B cell (primary cell): ENCODE data around the gene DUSP1. TPM values are rescaled to one million over a fixed set of nuclear protein-coding genes. Genes with fewer than 3 reads are reported as not detected.

Source experiments
- ATAC-seq: fragments of 200-7000 bp; cut with Tn5 transposase; one replicate; pipeline ENCODE4 v1.10.0; 2021; ENCODE audit warnings: low read depth, mild to moderate bottlenecking, moderate number of reproducible peaks, moderate library complexity
- CTCF ChIA-PET: fragments of 350-600 bp; sonication (Branson Sonifier 250); formaldehyde crosslinking; loops from one replicate; lab custom pipeline; 2021; ENCODE audit warnings: antibody characterized with exemption, inconsistent platforms; lab: Charles Lee
- POLR2A ChIA-PET: fragments of 350-600 bp; sonication (Branson Sonifier 250); formaldehyde crosslinking; loops from one replicate; lab custom pipeline; 2021; ENCODE audit warnings: antibody characterized with exemption; lab: Charles Lee
- DNase-seq: peaks from one replicate; pipeline ENCODE4 v3.0.0; 2013
- H2AFZ ChIP-seq: 2 replicates; pipeline ENCODE4 v1.6.1; 2012; ENCODE audit warnings: mild to moderate bottlenecking, low read depth, low read length; ENCODE audit not compliant: insufficient read depth, poor library complexity, severe bottlenecking
- H3K27ac ChIP-seq, 2 donors: 1 replicate in 1 of 2; 2 replicates in 1 of 2; pipeline ENCODE4 v1.5.1; 2012 to 2013; ENCODE audit warnings: low read length in 2 of 2, mild to moderate bottlenecking in 2 of 2, moderate library complexity in 1 of 2
- H3K27me3 ChIP-seq, 4 experiments: fragments of 200-600 bp in 1 of 4; sonication (generic) in 1 of 4; replicated peaks in 1 of 4; 1 replicate in 2 of 4; 2 replicates in 2 of 4; pipeline versions ENCODE4 v1.6.1 to v1.7.0; 2013 to 2016; ENCODE audit warnings: low read length in 3 of 4, mild to moderate bottlenecking in 2 of 4, mixed read lengths in 1 of 4, moderate library complexity in 1 of 4; ENCODE audit not compliant: insufficient read depth in 4 of 4, control insufficient read depth in 3 of 4; ENCODE audit errors: control extremely low read depth in 1 of 4
- H3K36me3 ChIP-seq, 2 experiments: replicated peaks in 1 of 2; 1 replicate in 1 of 2; 2 replicates in 1 of 2; pipeline versions ENCODE4 v1.6.1 to v1.7.1; 2013; ENCODE audit warnings: low read length in 1 of 2; ENCODE audit not compliant: insufficient read depth in 2 of 2, control insufficient read depth in 1 of 2; ENCODE audit errors: control extremely low read depth in 1 of 2, extremely low read depth in 1 of 2
- H3K4me1 ChIP-seq, 2 donors: fragments of 200-600 bp in 1 of 2; sonication (generic) in 1 of 2; 1 replicate in 1 of 2; 2 replicates in 1 of 2; pipeline versions ENCODE4 v1.5.1 to v1.6.1; 2013 to 2017; ENCODE audit warnings: low read length in 2 of 2; ENCODE audit not compliant: control insufficient read depth in 2 of 2, insufficient read depth in 2 of 2
- H3K4me2 ChIP-seq: replicated peaks from 2 replicates; pipeline ENCODE3; 2012; ENCODE audit warnings: mild to moderate bottlenecking, low read depth, low read length; ENCODE audit not compliant: poor library complexity, severe bottlenecking
- H3K4me3 ChIP-seq, 5 experiments: fragments of 200-600 bp in 1 of 5; sonication (generic) in 1 of 5; 1 replicate in 3 of 5; 2 replicates in 2 of 5; pipeline versions ENCODE4 v1.5.1 to v1.7.0; 2011 to 2016; ENCODE audit warnings: low read length in 4 of 5, mild to moderate bottlenecking in 4 of 5, low read depth in 2 of 5, control low read depth in 1 of 5, moderate library complexity in 1 of 5; ENCODE audit not compliant: insufficient read depth in 1 of 5; ENCODE audit errors: control extremely low read depth in 1 of 5, extremely low read depth in 1 of 5
- H3K79me2 ChIP-seq: fragments of 200-600 bp; sonication (generic); one replicate; pipeline ENCODE4 v1.6.0; 2016; ENCODE audit warnings: low read length; ENCODE audit not compliant: control insufficient read depth, insufficient read depth
- H3K9ac ChIP-seq: fragments of 200-600 bp; sonication (generic); 2 replicates; pipeline ENCODE4 v1.6.1; 2017; ENCODE audit warnings: mild to moderate bottlenecking, low read length, moderate library complexity
- H3K9me3 ChIP-seq, 3 donors: one replicate each; pipeline versions ENCODE4 v1.6.1 to v1.7.1; 2013; ENCODE audit warnings: low read length in 2 of 3; ENCODE audit not compliant: control insufficient read depth in 2 of 3, insufficient read depth in 1 of 3; ENCODE audit errors: control extremely low read depth in 1 of 3
- H4K20me1 ChIP-seq: 2 replicates; pipeline ENCODE4 v1.6.0; 2012; ENCODE audit warnings: mild to moderate bottlenecking, low read length; ENCODE audit not compliant: insufficient read depth, control insufficient read depth, poor library complexity, severe bottlenecking
- H3K27ac Mint-ChIP-seq: one replicate; pipeline ENCODE4 v1.8.0; 2021; ENCODE audit warnings: mixed read lengths
- H3K27me3 Mint-ChIP-seq: one replicate; pipeline ENCODE4 v1.8.0; 2021; ENCODE audit warnings: mixed read lengths
- H3K4me1 Mint-ChIP-seq: one replicate; pipeline ENCODE4 v1.8.0; 2021; ENCODE audit warnings: mixed read lengths
- H3K4me3 Mint-ChIP-seq: one replicate; pipeline ENCODE4 v1.8.0; 2021; ENCODE audit warnings: mixed read lengths
- H3K9me3 Mint-ChIP-seq: one replicate; pipeline ENCODE4 v1.8.0; 2022; ENCODE audit warnings: mixed read lengths; ENCODE audit not compliant: insufficient read depth
- EZH2 ChIP-seq: IDR thresholded peaks from 2 replicates; pipeline ENCODE4 v1.6.1; 2012; ENCODE audit warnings: borderline replicate concordance, low read depth, mild to moderate bottlenecking, moderate library complexity, low read length; ENCODE audit not compliant: insufficient read depth, poor library complexity, severe bottlenecking
- WGBS: methylation state at CpG from one replicate; pipeline ENCODE4 v1.1.5; 2013; ENCODE audit warnings: missing lambda C conversion rate; ENCODE audit not compliant: insufficient coverage; 5-methylcytosine and 5-hydroxymethylcytosine counted together
- intact Hi-C: fragments of 100-400 bp; cut with micrococcal nuclease; formaldehyde crosslinking; loops from one replicate; pipeline ENCODE4 v1.10.0; 2022
- polyA plus RNA-seq: library from polyadenylated mRNA; depleted of rRNA; stranded (reverse); fragments of >200 nt; gene quantifications from 2 replicates; pipeline ENCODE4 v1.2.3, GENCODE V29; 2012
- total RNA-seq, 2 donors: library from RNA; stranded (reverse); fragments of 120-200 nt in 1 of 2; gene quantifications; 1 replicate in 1 of 2; 2 replicates in 1 of 2; pipeline versions ENCODE4 v1.2.3 to v1.2.4, GENCODE V29; 2013 to 2022
- TF ChIP-seq, protein P1 (sequence below): fragments of 200-600 bp; IDR thresholded peaks from one replicate; pipeline ENCODE4 v1.8.0; 2022; ENCODE audit warnings: antibody characterized with exemption, mild to moderate bottlenecking

The DUSP1 gene
- total and polyA plus RNA-seq, 2 donors (not counting 1 experiment from before 2014, with no cell fraction given): 71.2 to 4,228 TPM

DNA sequence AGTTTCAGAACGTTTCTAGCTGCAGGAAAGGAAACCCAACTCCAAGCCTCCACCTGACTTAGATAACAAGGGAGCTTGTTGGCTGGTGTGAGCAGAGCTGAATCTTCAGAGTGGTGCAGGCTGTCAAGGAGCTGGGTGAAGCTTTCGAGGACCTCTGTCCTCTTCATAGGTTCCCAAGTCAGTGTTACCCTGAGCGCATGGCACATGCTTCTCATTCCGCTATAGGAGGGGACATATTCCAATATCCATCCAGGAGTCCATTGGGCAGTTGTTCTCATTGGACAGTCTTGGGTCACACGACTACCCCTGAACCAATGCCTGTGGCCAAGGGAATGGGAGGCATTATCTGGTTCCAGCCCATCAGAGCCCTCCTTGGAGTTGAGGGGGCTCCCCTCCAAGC lies 50.3 kb downstream of the DUSP1 start:
- ChIA-PET CTCF (interaction anchor here (0.6 to 2.2 kb wide), 8 partner anchors 24 to 222 kb away, joined by 3 to 12 read pairs (median 3); no protein-coding TSS in a partner anchor), POLR2A (interaction anchor here (0.7 kb wide), 1 partner anchor 44 kb away, joined by 5 read pairs; no protein-coding TSS in a partner anchor)
- peaks cover 6% of the 10 kb centered on the region for H3K4me1 Mint-ChIP-seq
- intact Hi-C loops: no loop called here
- no peak overlapping the region for H3K4me3 ChIP-seq
- ATAC-seq: no peak
- H2AFZ ChIP-seq: no peak overlapping the region
- no peak for DNase-seq
- no peaks in the 10 kb centered on the region for H3K27me3 ChIP-seq
- H3K9me3 Mint-ChIP-seq: no peaks in the 10 kb centered on the region
- 88% methylated on average over 5 of the region's 5 CpGs for WGBS
- H3K79me2 ChIP-seq: no peaks in the 10 kb centered on the region
- H3K4me1 ChIP-seq: peaks cover 0 to 3% of the 10 kb centered on the region in 2 donors
- no peak overlapping the region for H3K4me2 ChIP-seq
- no peaks in the 10 kb centered on the region for H3K27me3 Mint-ChIP-seq
- H3K27ac ChIP-seq: no peak overlapping the region
- TF ChIP-seq, protein P1, sequence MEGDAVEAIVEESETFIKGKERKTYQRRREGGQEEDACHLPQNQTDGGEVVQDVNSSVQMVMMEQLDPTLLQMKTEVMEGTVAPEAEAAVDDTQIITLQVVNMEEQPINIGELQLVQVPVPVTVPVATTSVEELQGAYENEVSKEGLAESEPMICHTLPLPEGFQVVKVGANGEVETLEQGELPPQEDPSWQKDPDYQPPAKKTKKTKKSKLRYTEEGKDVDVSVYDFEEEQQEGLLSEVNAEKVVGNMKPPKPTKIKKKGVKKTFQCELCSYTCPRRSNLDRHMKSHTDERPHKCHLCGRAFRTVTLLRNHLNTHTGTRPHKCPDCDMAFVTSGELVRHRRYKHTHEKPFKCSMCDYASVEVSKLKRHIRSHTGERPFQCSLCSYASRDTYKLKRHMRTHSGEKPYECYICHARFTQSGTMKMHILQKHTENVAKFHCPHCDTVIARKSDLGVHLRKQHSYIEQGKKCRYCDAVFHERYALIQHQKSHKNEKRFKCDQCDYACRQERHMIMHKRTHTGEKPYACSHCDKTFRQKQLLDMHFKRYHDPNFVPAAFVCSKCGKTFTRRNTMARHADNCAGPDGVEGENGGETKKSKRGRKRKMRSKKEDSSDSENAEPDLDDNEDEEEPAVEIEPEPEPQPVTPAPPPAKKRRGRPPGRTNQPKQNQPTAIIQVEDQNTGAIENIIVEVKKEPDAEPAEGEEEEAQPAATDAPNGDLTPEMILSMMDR: no peak
- no peak for TF ChIP-seq EZH2
- no peak overlapping the region for H3K4me3 Mint-ChIP-seq
- H3K36me3 ChIP-seq: no peaks in the 10 kb centered on the region
- no peaks in the 10 kb centered on the region for H4K20me1 ChIP-seq
- H3K27ac Mint-ChIP-seq: no peak overlapping the region
- H3K9ac ChIP-seq: no peak overlapping the region
- no peaks in the 10 kb centered on the region for H3K9me3 ChIP-seq

DNA sequence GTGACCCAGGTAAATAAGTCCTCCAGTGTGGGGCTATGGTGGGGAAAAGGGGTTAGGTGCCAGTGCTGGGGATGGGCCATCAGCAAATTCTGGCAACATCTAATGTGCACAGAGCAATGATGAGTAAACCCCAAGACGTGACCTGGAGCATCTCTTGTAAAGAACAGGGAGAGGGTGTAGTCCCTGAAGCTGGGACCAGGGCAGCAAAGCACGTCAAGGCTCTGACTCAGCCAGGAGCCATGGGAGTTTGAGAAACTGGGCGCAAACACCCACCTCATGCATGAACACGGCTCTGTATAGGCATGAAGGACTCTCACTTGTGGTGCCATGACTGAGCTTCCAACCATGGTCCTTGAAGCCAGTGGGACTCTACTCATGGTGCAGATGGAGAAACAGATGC lies 51.8 kb downstream of the DUSP1 start:
- no peak overlapping the region for H3K9ac ChIP-seq
- no peaks in the 10 kb centered on the region for H3K27me3 ChIP-seq
- intact Hi-C loops: no loop called here
- H3K79me2 ChIP-seq: no peaks in the 10 kb centered on the region
- TF ChIP-seq, protein P1: no peak
- no peak for TF ChIP-seq EZH2
- Mint-ChIP-seq H3K4me1 (peaks cover 10% of the 10 kb centered on the region), H3K9me3 (no peaks in the 10 kb centered on the region), H3K4me3 (no peak overlapping the region), H3K27ac (no peak overlapping the region), H3K27me3 (no peaks in the 10 kb centered on the region)
- POLR2A ChIA-PET: interaction anchor here (1.2 kb wide), 1 partner anchor 215 kb away, joined by 3 read pairs; no protein-coding TSS in a partner anchor
- no peak overlapping the region for H3K27ac ChIP-seq
- no peaks in the 10 kb centered on the region for H3K9me3 ChIP-seq
- no peak overlapping the region for H3K4me3 ChIP-seq
- 92% methylated on average over 4 of the region's 4 CpGs for WGBS
- no peak for DNase-seq
- no peaks in the 10 kb centered on the region for H3K36me3 ChIP-seq
- no peak for ATAC-seq
- H2AFZ ChIP-seq: no peak overlapping the region
- CTCF ChIA-PET: interaction anchor here (0.9 to 2.2 kb wide), 5 partner anchors 22 to 214 kb away, joined by 3 to 12 read pairs (median 4); no protein-coding TSS in a partner anchor
- H4K20me1 ChIP-seq: no peaks in the 10 kb centered on the region
- H3K4me2 ChIP-seq: no peak overlapping the region
- H3K4me1 ChIP-seq: peaks cover 3% of the 10 kb centered on the region in 2 donors
